GM21717 (cell line): ENCODE data around the gene FANCC.

Experiments used
- ATAC-seq: cut with Tn5 transposase; IDR thresholded peaks from one replicate; pipeline ENCODE4 v1.9.1; 2021; ENCODE audit warnings: mild to moderate bottlenecking, moderate library complexity; ENCODE audit not compliant: unreplicated experiment

Gene FANCC

DNA sequence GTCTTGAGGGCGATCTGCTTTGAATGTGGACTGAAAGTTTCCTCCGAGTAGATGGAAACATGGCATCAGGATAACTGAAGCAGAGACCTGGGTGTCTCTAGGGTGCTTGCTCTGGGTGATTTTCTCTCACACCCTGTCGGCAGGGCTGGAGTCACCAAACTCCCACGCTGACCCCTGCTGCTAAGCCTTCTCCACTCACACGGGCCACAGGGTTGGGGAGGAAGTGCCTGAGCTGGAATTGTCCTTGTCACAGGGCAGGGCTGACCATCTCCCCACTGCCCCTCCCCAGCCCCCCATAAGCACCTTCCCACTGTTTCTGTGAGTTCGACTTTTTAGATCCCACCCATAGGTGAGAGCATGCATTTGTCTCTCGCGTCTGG is 212.9 kb downstream of the FANCC start:
- ATAC-seq: no peak

DNA sequence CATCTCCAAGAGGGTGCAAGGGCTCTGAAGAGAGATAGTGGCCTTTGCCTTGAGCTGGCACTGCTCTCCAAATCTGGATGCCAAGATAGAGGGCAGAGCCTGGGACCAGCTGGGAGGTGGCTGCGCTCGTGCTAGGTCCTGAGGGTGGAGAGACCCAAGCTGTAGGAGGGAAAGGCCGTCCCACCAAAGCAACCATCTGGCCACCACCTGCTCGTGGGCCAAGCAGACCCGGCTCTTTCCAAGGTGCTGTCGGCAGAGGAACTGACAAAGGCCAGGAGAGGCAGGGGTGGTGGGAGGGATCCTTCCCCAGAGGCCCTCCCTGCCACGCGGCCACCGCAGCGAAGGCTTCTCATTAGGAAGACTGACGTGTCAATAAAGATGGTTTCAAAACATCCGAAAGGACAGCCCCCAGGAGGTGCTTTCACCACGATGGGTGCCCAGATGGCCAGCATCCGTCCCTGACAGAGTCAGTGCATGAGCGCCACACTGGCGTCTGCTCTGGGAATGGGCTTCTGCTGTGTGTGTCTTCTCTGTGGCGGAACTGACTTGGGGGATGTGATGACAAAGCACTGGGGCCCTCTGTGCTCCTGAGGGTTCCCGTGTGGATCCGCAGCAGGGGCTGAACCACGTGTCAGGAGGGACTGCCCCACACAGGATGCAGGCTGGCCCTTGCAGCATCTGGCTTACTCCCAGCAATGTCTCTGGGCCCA is 213.5 kb downstream of the FANCC start:
- ATAC-seq: no peak

DNA sequence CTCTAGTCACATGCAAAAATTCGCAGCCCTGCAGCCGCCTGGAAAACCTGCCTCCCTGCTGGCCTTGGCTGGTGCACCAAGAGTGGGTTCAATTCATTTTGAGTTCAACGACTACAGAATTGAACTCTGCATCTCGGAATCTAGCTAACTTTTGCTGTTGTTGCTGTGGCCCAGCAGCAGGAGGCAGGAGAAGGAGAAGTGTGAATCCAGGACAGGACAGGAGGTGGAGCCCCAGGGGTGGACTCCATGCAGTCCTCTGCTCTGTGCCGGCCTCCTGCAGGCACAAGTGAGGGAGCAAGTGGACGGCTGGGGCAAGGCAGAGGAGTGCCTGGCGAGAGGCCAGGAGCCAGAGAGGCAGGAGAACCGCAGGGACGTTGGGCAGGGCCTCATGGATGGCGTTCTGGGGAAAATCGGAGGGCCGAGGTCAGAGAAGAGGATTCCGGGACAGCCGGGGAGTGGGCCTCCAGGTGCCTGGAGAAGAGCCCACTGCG is 214.2 kb downstream of the FANCC start:
- no peak for ATAC-seq

DNA sequence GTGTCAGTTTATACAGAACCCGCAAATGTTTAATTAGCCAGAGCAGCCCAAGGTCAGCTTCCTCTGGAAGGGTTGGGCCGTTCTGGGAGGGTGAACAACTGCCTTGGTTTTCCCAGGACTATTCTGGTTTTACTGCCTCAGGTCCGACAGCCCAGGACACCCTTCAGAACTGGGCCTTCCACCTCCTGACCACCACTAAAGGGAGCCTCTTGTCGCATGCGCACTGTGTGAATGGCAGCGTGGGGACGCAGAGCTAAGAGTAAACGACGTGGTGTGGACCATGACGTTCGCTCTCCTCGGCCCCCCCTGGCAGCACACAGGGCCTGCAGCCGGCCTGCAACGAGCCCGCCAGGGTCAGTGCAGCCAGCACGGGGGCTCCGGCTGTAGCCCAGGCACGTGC is 214.9 kb downstream of the FANCC start:
- no peak for ATAC-seq

DNA sequence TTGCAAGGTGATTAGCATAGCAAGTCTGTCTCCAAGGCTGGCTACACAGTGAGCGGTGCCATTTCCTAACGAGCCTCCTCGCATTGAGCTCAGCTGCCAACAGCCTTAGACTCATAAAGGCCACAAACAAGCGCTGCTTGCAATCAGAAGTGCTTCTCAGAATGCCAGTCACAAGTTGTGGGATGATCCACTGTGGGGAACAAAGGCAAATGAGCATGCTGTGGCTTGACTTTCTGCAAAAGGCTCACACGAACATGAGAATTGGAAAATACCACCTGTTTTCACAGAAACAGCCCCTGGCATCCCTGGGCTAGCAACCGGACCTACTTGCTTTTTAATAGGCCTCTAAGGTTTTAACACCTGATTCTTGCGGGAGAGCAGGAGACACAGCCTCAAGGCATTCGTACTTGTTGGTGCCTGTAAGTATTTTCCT is 215.5 kb downstream of the FANCC start:
- no peak for ATAC-seq

DNA sequence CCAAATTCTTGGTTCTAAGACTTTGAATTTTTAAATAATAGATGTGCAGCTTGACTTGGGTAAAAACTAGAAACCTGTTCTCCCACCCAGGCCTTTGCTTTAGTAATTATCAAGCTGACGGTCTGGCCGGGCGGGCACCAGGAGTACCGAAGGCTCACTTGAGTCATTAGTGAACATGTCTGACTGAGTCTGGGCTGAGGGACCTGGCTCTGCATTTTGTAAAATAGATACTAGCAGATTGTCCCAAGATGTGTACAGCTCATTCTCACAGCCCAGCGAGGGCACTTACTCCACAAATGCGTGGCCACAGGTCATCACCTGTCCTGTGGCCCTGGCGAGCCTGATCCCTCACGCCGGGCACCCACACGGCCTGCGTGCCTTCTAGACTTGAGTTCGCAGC is 216.2 kb downstream of the FANCC start:
- ATAC-seq: no peak

DNA sequence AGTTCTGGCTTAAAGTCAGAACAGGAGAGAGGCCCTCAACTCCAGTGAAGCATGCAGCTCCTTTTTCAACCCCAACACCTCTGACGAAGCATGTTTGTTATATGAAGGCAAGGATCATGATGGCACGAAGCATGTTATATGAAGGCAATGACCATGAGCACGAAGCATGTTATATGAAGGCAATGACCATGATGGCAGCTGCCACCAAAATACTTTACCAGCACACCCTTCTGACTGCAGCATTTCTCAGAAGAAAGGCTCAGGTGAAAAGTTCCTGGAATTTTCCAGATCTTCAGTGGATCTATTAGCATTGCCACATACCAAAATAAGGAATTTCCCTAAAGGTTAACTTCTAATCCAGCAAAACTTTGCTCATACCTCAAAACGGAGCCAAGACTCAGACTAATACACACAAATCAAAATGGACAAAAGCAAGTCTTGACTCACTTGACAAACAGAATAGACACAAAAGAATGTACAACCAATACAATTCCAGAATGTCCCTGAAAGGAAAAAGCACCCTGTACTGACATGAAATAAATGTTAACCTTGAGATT is 217.4 kb downstream of the FANCC start:
- ATAC-seq: no peak

DNA sequence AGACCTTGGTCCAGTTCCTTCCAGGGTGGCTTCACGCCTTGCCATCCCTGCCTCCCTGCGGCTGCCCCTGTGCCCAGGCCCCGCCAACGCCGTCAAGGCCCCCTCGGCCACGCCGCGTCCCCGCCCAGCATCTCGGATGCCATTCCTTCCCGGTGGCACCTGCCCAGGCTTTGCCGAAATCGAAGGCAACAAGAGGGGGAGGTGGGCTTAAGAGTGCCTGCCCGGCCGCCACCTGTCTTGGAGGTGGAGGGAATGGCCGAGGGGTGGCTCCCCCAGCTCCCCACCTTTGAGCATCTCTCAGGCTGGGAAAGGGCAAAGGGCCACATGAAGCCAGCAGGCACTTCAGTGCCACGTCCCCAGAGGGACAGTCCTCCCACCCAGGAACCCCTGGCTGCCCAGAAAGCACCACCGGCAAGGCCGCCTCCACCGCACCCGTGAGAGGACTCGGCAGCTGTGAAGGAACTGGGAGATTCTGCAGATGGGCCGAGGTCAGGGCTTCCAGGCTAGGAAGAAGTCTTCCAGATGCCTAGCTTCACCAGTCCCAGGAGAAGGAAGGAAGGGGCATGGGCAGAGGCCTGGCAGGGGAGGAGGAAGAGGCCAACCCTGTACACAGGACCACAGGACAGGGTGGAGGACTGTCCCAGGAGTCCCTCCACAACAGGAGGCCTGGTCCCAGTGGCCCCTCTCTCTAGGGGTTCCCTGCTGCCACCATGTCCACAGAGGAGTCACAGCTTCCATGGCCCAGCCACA is 218.0 kb downstream of the FANCC start:
- no peak for ATAC-seq

DNA sequence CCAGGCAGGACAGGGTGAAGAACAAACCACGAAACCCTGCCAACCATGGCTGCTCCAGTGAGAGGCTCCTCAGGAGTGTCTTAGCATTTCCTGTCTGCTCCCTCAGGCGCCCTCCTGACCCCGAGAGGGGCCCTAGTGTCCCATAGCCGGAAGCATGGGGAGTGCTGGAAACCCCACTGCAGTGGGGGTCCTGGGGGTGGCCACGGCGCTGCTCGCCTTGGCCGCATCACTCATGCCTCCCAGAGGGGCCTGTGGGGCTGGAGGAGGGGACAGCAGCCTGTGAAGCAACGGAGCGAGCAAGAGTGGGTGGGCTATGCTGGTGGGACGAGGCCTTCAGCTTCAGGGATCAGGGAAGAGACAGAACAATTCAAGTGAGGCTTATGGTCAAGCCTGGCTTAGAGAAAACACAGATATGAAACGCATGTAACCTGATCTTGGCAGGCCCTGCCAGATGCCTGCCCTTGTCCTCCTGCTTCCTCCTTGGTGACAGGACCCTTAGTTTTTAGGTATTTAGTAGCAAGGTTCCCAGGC is 219.1 kb downstream of the FANCC start:
- no peak for ATAC-seq

DNA sequence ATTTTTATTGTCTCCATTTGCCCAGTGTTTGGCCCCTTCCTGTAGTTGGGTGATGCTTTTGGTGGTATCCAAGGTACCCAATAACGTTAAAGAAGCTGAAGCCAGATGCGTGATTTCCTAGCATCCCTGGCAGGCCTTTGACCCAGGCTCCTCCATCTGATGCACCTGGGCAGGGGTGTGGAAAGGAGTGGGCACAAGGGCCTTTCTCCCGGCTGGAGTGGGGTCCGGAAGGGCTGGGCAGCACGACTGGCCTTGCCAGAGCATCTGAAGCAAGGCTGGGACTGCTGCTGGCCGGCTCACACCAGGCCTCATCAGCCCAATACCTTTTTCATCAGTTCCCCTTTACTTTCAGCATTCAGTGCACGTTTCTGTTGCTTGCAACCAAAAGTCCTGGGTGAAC is 220.2 kb downstream of the FANCC start:
- no peak for ATAC-seq

DNA sequence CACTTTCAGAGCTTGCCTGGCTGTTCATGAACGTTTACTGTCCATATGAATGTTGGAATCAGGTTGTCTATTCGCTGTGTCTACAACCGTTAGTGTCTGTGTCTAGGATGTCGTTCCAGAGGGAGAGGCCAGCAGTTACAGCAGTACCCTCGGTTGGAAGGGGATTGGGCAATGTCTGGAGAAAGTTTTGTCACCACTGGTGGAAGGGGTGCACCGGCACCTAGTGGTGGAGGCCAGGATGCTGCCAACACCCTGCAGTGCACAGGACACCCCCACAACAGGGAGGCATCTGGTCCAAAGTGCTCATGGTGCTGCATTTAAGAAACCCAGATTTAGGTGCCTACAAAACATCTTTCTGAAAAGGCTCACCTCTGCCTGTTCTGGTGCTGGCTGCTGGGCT is 220.7 kb downstream of the FANCC start:
- no peak for ATAC-seq

DNA sequence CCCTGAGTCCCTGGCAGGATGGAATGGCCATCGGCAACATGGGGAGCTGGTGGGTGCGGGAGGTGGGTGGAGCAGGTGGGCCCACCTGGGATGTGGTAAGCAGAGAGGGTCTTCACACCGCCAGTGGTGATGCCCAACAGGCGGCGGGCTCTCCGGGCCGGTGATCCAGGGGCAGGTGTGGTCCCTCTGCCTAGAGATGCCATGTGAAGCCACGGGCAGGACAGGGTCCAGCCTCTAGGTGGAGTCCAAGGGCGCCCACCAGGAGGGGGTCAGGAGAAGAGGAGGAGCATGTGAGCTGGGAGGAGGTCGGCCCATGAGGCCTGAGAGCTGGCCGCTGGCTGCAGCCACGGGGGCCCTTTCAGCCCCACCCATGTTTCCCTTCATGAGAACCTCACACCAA is 221.1 kb downstream of the FANCC start:
- no peak for ATAC-seq

DNA sequence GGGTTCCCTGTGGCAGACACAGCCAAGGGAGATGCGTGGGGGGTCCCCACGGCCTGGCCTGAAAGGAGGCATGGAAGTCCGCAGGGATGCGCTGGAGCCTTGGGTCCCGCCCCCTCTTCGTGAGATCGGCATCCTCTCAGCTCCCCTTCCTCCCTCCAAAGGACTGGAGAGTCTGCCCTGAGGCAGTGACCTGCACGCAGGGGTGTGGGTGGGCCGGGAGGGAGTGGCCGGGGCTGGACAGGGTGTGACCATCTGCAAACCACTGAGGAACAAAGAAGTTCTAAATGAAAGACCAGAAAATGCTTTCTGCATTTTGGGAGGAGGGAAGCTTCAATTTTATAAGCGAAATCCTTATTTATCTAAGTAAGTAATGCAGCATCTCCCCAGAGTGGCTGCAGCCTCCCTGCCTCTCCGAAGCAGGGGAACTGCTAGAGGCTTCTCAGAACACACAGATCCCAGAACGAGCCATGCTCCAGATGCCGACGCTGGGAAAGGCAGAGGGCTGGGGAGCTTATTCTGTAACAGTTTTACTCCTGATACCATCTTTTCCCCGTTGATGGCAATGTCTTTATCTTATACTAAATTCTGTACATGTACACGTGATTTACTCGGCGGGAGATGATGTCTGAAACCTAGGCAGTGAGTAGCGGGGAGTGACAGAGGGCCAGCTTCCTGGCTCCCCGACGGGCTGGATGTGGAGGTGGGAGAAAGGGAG is 221.7 kb downstream of the FANCC start:
- ATAC-seq: no peak

DNA sequence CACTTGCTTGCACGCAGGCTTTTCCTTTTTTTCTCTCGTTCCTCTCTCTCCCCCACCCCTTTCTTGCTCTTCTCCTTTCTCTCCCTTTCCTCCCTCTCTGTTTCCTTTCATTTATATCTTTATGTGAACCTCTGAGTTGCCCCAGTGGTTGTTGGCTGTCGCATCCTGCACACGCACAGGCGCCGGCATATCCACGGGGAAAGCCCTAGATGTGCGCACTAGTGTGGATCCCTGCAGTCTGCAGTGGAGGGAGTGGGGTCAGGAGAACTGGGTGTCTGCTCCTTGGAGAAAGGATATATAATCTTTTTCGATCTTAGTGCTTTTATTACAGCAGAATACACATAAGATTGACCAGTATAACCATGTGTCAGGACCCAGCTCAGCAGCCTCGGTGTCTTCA is 223.5 kb downstream of the FANCC start:
- ATAC-seq: no peak

DNA sequence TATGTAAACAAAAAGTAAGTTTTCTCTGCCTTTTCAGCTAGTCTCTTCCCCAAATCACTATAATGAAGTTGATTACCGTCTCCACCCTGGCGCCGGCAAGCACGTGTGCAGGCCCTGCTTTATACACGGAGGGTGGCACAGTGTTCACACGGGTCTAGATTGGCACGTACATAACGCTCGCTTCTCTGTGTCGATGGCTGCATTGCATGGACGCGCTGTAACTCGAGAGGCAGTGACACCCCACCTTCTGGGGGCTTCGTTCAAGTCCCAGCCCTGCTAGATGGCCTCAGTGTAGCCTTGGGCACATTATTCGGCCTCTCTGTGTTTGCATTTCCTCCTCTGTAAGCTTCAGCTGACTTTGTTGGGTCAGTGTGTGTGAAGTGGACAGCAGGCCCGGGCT is 223.9 kb downstream of the FANCC start:
- no peak for ATAC-seq

DNA sequence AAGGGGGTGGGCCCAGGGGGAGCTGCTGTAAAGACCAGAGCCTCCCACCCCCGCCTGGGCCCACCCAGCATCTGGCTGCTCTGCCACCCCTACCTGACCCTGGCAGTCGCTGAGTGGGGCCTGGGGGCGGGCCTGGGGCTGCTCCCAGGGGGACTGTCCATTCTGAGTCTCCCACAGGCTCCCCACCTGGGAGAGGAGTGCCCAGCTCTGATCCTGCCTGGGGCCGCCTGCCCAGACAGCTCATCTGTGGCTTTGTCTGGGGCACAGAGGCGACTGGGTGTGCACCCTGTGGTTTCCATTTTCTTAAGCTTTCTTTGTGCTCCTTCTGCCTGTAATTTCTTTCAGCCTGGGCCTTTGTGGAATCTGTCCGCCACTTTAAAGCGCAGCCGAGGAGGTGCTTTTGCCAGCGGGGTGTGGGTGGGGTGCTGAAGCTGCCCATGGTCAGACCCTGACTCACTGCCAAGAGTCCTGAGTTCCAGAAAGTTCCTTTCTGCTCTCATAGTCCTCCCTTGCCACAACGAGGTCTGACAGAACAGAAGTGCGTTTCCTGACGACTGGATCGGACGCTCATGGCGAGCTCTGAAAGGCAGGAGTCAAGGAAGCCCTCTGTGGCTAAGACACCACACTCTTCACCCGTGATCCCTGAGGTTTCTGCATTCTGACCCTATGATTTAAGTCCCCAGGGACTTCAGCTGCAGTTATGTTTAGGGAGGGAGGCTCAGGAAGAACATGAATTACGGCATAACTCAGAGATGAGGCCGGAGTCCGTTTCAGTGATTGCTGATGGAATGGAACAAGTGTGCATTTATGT is 225.0 kb downstream of the FANCC start:
- ATAC-seq: no peak

DNA sequence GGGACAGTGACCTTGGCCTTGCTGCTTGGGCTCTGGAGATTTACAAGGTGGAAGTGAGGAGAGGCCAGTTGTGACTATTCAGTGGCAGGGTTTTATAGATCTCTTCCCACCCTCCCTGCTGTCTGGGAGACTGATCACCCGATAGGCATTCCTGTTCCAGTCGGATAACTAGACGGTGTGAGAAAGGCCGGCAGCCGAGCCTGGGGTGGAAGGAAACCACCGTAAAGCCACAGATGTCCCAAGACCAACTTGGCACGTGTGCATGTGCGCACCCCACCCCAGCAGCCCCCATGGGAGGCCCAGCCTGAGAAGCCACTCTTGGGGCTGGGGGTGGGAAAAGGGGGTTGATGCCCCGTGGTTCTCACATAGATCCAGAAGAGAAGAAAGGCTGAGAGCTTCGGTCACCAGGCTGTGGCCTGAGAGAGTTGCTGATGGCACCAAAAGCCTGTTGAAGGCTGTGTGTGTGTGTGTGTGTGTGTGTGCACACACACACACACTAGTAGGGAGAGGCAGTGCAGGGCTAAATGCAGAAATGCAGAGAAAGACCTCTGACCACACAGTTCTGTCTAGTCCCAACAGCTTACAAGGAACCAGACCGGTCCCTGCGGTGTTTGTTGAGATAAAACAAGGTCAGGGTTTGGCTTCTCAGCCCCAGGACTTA is 225.8 kb downstream of the FANCC start:
- ATAC-seq: no peak

DNA sequence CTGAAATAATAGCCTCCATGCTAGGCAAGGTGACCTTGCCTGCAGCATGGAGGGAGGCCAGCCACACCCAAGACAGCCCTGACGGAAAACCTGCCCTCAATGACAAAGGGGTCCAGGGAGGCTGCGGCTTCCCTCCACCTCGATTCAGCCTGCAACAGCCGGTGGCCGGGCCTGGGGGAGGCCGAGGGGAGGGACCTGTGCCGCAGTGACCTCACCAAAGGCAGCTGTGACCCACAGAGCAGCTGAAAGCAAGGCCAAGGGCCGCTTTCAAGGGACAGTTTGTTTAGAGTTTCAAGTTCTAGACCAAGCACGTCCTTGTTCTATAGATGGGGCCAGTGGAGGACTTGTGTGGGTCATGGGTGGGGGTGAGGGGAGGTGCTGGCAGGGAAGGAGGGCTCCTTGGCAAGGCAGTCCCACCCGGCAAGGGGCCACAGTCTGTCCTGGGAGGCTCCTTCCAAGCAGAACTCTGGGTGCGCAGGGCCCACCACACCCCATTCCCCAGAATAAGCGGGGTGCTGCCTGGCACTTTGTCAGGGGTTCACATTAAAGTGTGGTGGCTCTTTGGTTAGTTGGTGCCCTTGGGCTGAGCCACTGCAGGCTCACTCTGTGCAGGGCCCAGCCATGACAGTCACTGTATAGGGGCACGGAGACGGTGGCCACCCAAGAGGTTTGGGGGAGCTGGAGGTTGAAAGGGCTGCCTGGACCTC is 226.5 kb downstream of the FANCC start:
- ATAC-seq: no peak
